Activated naive CD4-positive, alpha-beta T cell treated with Interleukin-2 at 50 U/mL for 16 hours (primary cell): ENCODE data around the gene FBXO3.

Source experiments
- DNase-seq: peaks from one replicate; pipeline ENCODE4 v3.0.0-alpha.2; 2020

The FBXO3 gene

GRCh38 chr11:33700502-33701271 lies 73.6 kb downstream of the FBXO3 start, which contains the start of gene C11orf91:
C11orf91 (minus strand) TSS chr11:33700826; CDS start chr11:33700740, 86 bp downstream.
- peak; percentile 93 for DNase-seq

GRCh38 chr11:33700063-33700501 lies 74.2 kb downstream of the FBXO3 start:
- no peak for DNase-seq

DNA sequence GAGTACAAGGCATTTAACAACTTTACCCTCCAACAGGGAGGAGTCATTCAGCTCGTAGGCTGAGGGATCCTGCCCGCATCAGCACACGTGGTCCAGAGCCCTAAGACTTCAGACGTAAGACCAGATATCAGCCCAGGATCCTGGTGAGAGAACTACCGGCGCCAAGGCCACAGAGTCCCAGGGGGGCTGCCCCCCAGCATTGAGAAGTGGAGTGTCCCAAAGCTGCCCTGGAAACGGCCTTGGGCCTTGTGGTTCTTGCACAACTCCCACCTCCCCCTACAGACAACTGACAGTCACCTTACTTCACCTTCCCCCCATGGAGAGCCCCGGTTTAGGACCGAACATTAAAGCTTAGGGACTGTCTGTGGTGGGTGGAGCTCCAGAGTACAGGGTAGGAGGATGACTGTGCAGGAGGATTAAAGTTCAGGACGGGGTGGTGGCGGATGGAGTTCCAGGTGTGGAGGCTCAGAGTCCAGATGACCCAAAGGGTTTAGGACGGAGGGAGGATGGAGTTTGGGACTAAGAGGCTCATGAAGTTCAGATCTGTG lies 74.7 kb downstream of the FBXO3 start:
- no peak for DNase-seq

DNA sequence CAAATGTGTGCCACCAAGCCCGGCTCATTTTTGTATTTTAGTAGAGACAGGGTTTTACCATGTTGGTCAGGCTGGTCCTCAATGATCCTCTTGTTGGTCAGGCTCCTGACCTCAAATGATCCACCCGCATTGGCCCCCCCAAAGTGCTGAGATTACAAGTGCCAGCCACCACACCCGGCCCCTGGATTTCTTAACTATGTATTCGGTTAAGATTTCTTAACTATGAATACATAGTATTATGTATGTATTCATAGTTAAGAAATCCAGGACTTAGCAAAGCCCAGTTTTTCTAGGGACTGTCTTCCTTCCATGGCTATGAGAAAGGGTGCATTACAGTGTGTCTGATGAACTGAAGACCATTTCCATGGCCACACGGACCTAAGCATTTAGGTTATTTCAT lies 75.4 kb downstream of the FBXO3 start:
- DNase-seq = no peak

DNA sequence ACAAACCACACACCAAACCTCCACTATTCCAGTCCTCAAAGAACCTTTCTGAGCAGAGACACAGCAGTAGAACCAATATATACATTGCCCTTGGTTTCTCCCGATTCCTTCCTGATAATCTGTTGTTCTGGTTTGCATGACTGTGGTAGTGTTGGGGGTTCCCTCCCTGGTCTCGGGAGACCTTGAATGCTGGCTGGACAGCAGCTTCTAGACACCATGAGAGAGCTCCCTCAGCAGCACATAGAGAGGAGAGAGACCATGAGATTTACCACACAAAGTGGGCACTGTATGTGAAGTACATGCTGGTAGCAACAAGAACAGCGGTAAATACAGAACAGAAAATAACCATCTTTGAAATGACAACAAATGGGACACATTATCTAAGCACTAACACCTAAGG lies 76.3 kb downstream of the FBXO3 start:
- DNase-seq = no peak

- DNase-seq = no peak
Observed at GRCh38 chr11:33696931-33697638, 77.2 kb downstream of the FBXO3 start.

DNA sequence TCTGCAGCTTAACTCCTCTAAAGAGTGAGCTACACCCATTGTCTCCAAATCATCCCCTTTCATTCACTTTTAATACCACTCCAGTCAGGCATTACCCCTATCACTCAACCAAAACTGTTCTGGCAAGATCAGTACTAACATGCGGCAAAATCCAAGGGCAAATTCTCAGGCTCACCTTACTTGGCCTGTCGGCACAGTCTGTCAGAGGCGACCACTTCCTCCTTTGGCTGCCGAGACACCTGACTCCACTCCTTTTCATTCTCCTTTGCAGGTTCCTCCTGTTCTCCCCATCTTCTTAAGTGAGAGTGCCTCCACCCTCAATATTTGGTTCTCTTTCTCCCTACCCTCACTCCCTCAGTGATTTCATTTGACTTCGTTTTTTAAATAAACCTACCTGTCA lies 77.9 kb downstream of the FBXO3 start:
- no peak for DNase-seq

GRCh38 chr11:33695051-33695566 lies 79.2 kb downstream of the FBXO3 start:
- DNase-seq = no peak

DNA sequence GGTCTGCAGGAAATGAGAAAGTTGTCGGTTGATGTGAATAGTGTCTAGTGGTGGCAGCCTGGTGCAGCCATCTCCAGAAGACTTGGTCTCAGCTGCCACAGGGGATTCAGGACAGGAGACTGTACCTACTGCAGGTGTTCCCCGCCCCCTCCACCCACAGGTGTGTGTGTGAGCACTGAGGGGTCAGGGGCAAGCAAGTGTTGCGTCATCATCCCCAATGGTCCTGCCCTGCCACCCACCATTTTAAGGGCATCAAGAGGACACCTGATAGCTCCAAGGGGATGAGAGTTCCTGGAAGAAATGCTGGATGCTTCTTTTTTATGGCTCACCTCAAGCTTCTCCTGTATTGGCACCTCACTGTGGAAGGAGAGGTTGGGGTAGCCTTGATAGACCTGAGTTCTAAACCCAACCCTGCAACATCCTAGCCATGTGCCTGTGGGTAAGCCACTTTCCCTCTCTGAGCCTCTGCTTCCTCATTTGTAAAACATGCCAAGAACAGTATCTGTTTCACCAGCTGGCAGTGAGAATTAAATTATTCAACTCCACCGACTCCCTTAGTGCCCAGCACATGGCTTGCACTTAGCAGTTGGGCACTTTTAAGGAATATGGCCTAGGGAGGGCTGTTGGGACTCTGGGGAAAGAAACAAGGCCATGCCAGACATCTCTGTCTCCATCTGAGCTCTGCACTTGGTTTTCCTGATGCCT lies 79.8 kb downstream of the FBXO3 start:
- no peak for DNase-seq

- DNase-seq = no peak
Observed at GRCh38 chr11:33692541-33692940, 81.8 kb downstream of the FBXO3 start.

DNA sequence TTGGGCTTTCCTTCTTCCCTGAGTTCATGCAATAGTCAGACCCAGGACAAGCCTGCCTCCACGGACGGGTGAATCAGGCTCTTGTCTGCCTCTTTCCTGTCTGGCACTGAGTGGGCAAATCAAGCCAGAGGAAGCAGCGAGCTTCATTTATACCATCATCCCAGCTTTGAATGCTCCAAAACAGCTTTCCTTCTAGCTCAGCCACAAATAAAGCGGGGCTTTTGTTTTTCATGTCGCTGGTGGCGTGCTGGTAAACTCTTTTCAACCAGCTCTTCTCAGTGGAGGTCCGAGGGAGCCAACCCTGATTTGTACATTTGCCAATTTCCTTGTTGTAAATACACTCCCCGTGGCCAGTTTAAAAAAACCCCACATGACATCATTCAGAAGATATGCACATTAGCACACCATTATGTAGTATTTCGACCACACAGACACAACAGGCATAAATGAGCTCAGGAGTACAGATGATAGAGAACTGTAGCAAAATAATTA lies 82.3 kb downstream of the FBXO3 start:
- no peak for DNase-seq

DNA sequence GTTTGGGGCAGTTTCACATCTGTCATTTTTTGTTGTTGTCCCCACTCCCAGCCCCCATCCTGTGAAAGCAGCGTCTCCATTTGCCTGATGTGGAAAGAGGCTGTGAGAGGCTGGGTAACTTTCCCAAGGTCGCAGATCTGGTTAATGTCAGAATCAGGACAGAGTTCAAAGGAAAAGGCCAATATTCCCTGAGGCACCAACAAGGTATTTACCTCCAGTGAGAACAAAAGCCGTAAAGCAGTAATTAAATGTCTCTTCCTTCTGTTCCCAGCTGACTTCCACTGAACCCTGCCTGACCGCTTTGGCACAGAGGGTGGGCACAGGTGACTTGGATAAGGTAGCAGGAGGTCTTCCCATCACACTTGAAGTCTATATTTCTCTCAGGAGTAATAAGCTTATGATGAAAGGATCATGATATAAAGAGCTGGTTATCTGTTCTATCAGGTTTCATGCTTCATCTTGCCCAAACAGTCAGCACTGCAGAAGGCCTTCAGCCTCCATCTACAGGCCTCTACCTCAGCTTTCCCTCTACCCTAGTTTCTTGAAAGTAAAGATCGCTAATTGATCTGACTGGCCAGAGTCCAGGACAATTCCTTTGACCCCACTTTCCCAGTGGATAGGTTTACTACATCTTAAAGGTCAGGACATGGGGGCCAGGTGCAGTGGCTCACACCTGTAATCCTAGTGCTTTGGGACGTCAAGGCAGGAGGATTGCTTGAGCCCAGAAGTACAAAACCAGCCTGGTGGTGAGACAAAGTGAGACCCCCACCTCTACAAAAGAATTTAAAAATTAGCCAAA lies 83.1 kb downstream of the FBXO3 start:
- DNase-seq = no peak
